Measurements from ENCODE around the gene MROH2B.

MROH2B gene

GRCh38 chr5:41095324-41096101 lies 24.4 kb upstream of the MROH2B start:
- Histone ChIP-seq H3K4me3 (no peak overlapping the region), H3K36me3 (ENCODE audit: insufficient read depth, low read length) (no peaks in the 10 kb centered on the region), H3K27ac (no peak overlapping the region), H3K9ac (ENCODE audit: insufficient read length) (no peak overlapping the region), H3K9me3 (ENCODE audit: low read depth, low read length) (no peaks in the 10 kb centered on the region)
- DNase-seq (ENCODE audit: low read depth, low spot score): no peak
- TF ChIP-seq EZH2 (IDR thresholded peaks at IDR 0.05) (no peak), FOXP2 (optimal IDR thresholded peaks at IDR 0.05; ENCODE audit: control extremely low read depth, extremely low read length, insufficient read depth) (no peak), POLR2AphosphoS5 (IDR thresholded peaks at IDR 0.05; ENCODE audit: borderline replicate concordance, low read depth, low read length) (no peak)

GRCh38 chr5:41094871-41095270 lies 23.7 kb upstream of the MROH2B start:
- TF ChIP-seq FOXP2 (optimal IDR thresholded peaks at IDR 0.05; ENCODE audit: control extremely low read depth, extremely low read length, insufficient read depth) (no peak), EZH2 (IDR thresholded peaks at IDR 0.05) (no peak), POLR2AphosphoS5 (IDR thresholded peaks at IDR 0.05; ENCODE audit: borderline replicate concordance, low read depth, low read length) (no peak)
- no peaks in the 10 kb centered on the region for H3K9me3 ChIP-seq (ENCODE audit: low read depth, low read length)
- DNase-seq (ENCODE audit: low read depth, low spot score): no peak
- H3K36me3 ChIP-seq (ENCODE audit: insufficient read depth, low read length): no peaks in the 10 kb centered on the region
- no peak overlapping the region for H3K9ac ChIP-seq (ENCODE audit: insufficient read length)
- no peak overlapping the region for H3K4me3 ChIP-seq
- no peak overlapping the region for H3K27ac ChIP-seq

GRCh38 chr5:41093803-41094202 lies 22.7 kb upstream of the MROH2B start:
- Histone ChIP-seq H3K4me3 (no peak overlapping the region), H3K36me3 (ENCODE audit: insufficient read depth, low read length) (no peaks in the 10 kb centered on the region), H3K27ac (no peak overlapping the region), H3K9me3 (ENCODE audit: low read depth, low read length) (no peaks in the 10 kb centered on the region), H3K9ac (ENCODE audit: insufficient read length) (no peak overlapping the region)
- no peak for DNase-seq (ENCODE audit: low read depth, low spot score)
- TF ChIP-seq POLR2AphosphoS5 (IDR thresholded peaks at IDR 0.05; ENCODE audit: borderline replicate concordance, low read depth, low read length) (no peak), EZH2 (IDR thresholded peaks at IDR 0.05) (no peak), FOXP2 (optimal IDR thresholded peaks at IDR 0.05; ENCODE audit: control extremely low read depth, extremely low read length, insufficient read depth) (no peak)

- DNase-seq (ENCODE audit: low read depth, low spot score): no peak
- no peaks in the 10 kb centered on the region for H3K36me3 ChIP-seq (ENCODE audit: insufficient read depth, low read length)
- H3K27ac ChIP-seq: no peak overlapping the region
- H3K9ac ChIP-seq (ENCODE audit: insufficient read length): no peak overlapping the region
- H3K9me3 ChIP-seq (ENCODE audit: low read depth, low read length): no peaks in the 10 kb centered on the region
- H3K4me3 ChIP-seq: no peak overlapping the region
- no peak for TF ChIP-seq FOXP2 (optimal IDR thresholded peaks at IDR 0.05; ENCODE audit: control extremely low read depth, extremely low read length, insufficient read depth)
- TF ChIP-seq POLR2AphosphoS5 (IDR thresholded peaks at IDR 0.05; ENCODE audit: borderline replicate concordance, low read depth, low read length): no peak
- TF ChIP-seq EZH2 (IDR thresholded peaks at IDR 0.05): no peak
Measured at GRCh38 chr5:41087461-41087860, 16.3 kb upstream of the MROH2B start.

GRCh38 chr5:41083306-41083705 lies 12.2 kb upstream of the MROH2B start:
- TF ChIP-seq FOXP2 (optimal IDR thresholded peaks at IDR 0.05; ENCODE audit: control extremely low read depth, extremely low read length, insufficient read depth) (no peak), EZH2 (IDR thresholded peaks at IDR 0.05) (no peak), POLR2AphosphoS5 (IDR thresholded peaks at IDR 0.05; ENCODE audit: borderline replicate concordance, low read depth, low read length) (no peak)

GRCh38 chr5:41071975-41072374 lies 833 bp upstream of the MROH2B start:
- Histone ChIP-seq H3K27ac (no peak overlapping the region), H3K4me3 (no peak overlapping the region), H3K36me3 (ENCODE audit: insufficient read depth, low read length) (no peaks in the 10 kb centered on the region), H3K9me3 (ENCODE audit: low read depth, low read length) (no peaks in the 10 kb centered on the region), H3K9ac (ENCODE audit: insufficient read length) (no peak overlapping the region)
- TF ChIP-seq FOXP2 (optimal IDR thresholded peaks at IDR 0.05; ENCODE audit: control extremely low read depth, extremely low read length, insufficient read depth): no peak
- TF ChIP-seq POLR2AphosphoS5 (IDR thresholded peaks at IDR 0.05; ENCODE audit: borderline replicate concordance, low read depth, low read length): no peak
- TF ChIP-seq EZH2 (IDR thresholded peaks at IDR 0.05): no peak
- DNase-seq (ENCODE audit: low read depth, low spot score): no peak

More at GRCh38 chr5:41083306-41083705, 12.2 kb upstream of the MROH2B start:
- Histone ChIP-seq H3K4me3 (no peak overlapping the region), H3K9me3 (ENCODE audit: low read depth, low read length) (no peaks in the 10 kb centered on the region), H3K27ac (no peak overlapping the region), H3K9ac (ENCODE audit: insufficient read length) (no peak overlapping the region), H3K36me3 (ENCODE audit: insufficient read depth, low read length) (no peaks in the 10 kb centered on the region)
- no peak for DNase-seq (ENCODE audit: low read depth, low spot score)

- DNase-seq (ENCODE audit: low read depth, low spot score): peak; percentile 72
- Histone ChIP-seq H3K27ac (no peak overlapping the region), H3K4me3 (no peak overlapping the region), H3K9me3 (ENCODE audit: low read depth, low read length) (no peaks in the 10 kb centered on the region), H3K36me3 (ENCODE audit: insufficient read depth, low read length) (no peaks in the 10 kb centered on the region), H3K9ac (ENCODE audit: insufficient read length) (no peak overlapping the region)
- TF ChIP-seq FOXP2 (optimal IDR thresholded peaks at IDR 0.05; ENCODE audit: control extremely low read depth, extremely low read length, insufficient read depth) (no peak), EZH2 (IDR thresholded peaks at IDR 0.05) (no peak), POLR2AphosphoS5 (IDR thresholded peaks at IDR 0.05; ENCODE audit: borderline replicate concordance, low read depth, low read length) (no peak)
Measured at GRCh38 chr5:41067714-41068568, 3.2 kb downstream of the MROH2B start.

GRCh38 chr5:41065691-41066335 lies 5.3 kb downstream of the MROH2B start:
- H3K9ac ChIP-seq (ENCODE audit: insufficient read length): no peak overlapping the region
- no peaks in the 10 kb centered on the region for H3K36me3 ChIP-seq (ENCODE audit: insufficient read depth, low read length)
- no peak overlapping the region for H3K27ac ChIP-seq
- DNase-seq (ENCODE audit: low read depth, low spot score): no peak
- no peaks in the 10 kb centered on the region for H3K9me3 ChIP-seq (ENCODE audit: low read depth, low read length)
- H3K4me3 ChIP-seq: no peak overlapping the region
- TF ChIP-seq POLR2AphosphoS5 (IDR thresholded peaks at IDR 0.05; ENCODE audit: borderline replicate concordance, low read depth, low read length) (no peak), FOXP2 (optimal IDR thresholded peaks at IDR 0.05; ENCODE audit: control extremely low read depth, extremely low read length, insufficient read depth) (no peak)
